OCI-LY3 (cell line): ENCODE results near the gene DDX4.

Experiments used
- H2AFZ ChIP-seq: fragments of 200-600, 300-600 bp; shearing (Covaris generic); 2 replicates; pipeline ENCODE4 v1.6.0; 2014; ENCODE audit warnings: antibody characterized with exemption, low read depth, low read length
- H3K27ac ChIP-seq: fragments of 200-600, 300-600 bp; sonication (generic); 2 replicates; pipeline ENCODE4 v1.5.1; 2014; ENCODE audit warnings: mild to moderate bottlenecking, low read length, moderate library complexity, mixed read lengths
- H3K27me3 ChIP-seq: fragments of 200-600, 300-600 bp; sonication (generic); 2 replicates; pipeline ENCODE4 v1.6.1; 2014; ENCODE audit warnings: low read depth, low read length, mixed read lengths
- H3K36me3 ChIP-seq: fragments of 200-600, 300-600 bp; sonication (generic); replicated peaks from 2 replicates; pipeline ENCODE3; 2014; ENCODE audit warnings: low read depth, low read length, mixed read lengths
- H3K4me1 ChIP-seq: fragments of 300-600, 200-600 bp; sonication (generic); 2 replicates; pipeline ENCODE4 v1.6.1; 2014; ENCODE audit warnings: low read length, mixed read lengths
- H3K4me2 ChIP-seq: fragments of 200-600, 300-600 bp; sonication (generic); 2 replicates; pipeline ENCODE4 v1.6.1; 2014; ENCODE audit warnings: low read length, mixed read lengths
- H3K4me3 ChIP-seq: fragments of 300-600, 200-600 bp; sonication (generic); 2 replicates; pipeline ENCODE4 v1.5.1; 2014; ENCODE audit warnings: antibody characterized with exemption, mild to moderate bottlenecking, low read length, moderate library complexity
- H3K79me2 ChIP-seq: fragments of 300-600, 200-600 bp; shearing (Covaris generic); 2 replicates; pipeline ENCODE4 v1.6.1; 2014; ENCODE audit warnings: mild to moderate bottlenecking, low read length, mixed read lengths
- H3K9ac ChIP-seq: fragments of 300-600, 200-600 bp; shearing (Covaris generic); 2 replicates; pipeline ENCODE4 v1.6.0; 2014; ENCODE audit warnings: mild to moderate bottlenecking, low read length, moderate library complexity
- H3K9me3 ChIP-seq: fragments of 200-600, 300-600 bp; shearing (Covaris generic); 2 replicates; pipeline ENCODE4 v1.6.1; 2014; ENCODE audit warnings: low read length, mixed read lengths; ENCODE audit not compliant: insufficient read depth
- H4K20me1 ChIP-seq: fragments of 200-600, 300-600 bp; sonication (generic); 2 replicates; pipeline ENCODE4 v1.6.1; 2016; ENCODE audit warnings: low read length, mixed read lengths; ENCODE audit not compliant: insufficient read depth
- EZH2phosphoT487 ChIP-seq: fragments of 200-600 bp; shearing (Covaris generic); IDR thresholded peaks from 2 replicates; pipeline ENCODE4 v1.6.1; 2018; ENCODE audit warnings: antibody characterized with exemption, mixed run types, low read depth
- TF ChIP-seq, protein P1 (sequence below): fragments of 200-600, 300-600 bp; sonication (generic); IDR thresholded peaks from 2 replicates; pipeline ENCODE4 v1.5.1; 2014; ENCODE audit warnings: antibody characterized with exemption, low read length, low read depth

The DDX4 gene

DNA sequence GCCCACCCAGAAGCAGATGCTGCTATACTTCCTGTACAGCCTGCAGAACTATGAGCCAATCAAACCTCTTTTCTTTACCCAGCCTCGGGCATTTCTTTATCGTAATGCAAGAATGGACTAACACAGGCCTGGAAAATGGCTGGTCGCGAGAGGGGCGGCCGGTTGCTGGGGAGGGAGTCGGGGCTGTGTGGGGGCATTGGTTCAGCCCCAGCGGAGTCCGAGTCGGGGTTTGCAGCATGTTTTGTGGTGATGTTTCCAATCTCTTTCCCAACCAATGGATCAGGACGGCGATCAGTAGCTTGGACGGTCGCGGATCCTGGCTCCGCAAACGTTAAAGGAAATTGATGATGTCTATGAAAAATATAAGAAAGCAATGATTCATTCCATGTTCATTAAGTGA, 94.6 kb downstream of the DDX4 start:
- TF ChIP-seq, protein P1, sequence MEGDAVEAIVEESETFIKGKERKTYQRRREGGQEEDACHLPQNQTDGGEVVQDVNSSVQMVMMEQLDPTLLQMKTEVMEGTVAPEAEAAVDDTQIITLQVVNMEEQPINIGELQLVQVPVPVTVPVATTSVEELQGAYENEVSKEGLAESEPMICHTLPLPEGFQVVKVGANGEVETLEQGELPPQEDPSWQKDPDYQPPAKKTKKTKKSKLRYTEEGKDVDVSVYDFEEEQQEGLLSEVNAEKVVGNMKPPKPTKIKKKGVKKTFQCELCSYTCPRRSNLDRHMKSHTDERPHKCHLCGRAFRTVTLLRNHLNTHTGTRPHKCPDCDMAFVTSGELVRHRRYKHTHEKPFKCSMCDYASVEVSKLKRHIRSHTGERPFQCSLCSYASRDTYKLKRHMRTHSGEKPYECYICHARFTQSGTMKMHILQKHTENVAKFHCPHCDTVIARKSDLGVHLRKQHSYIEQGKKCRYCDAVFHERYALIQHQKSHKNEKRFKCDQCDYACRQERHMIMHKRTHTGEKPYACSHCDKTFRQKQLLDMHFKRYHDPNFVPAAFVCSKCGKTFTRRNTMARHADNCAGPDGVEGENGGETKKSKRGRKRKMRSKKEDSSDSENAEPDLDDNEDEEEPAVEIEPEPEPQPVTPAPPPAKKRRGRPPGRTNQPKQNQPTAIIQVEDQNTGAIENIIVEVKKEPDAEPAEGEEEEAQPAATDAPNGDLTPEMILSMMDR = no peak
- no peak for TF ChIP-seq EZH2phosphoT487
- Histone ChIP-seq H3K4me2 (no peak overlapping the region), H3K27ac (no peak overlapping the region), H3K9me3 (no peaks in the 10 kb centered on the region), H4K20me1 (no peaks in the 10 kb centered on the region), H3K4me3 (no peak overlapping the region), H3K27me3 (no peaks in the 10 kb centered on the region), H3K9ac (no peak overlapping the region), H3K79me2 (no peaks in the 10 kb centered on the region), H3K4me1 (peaks cover 24% of the 10 kb centered on the region), H3K36me3 (no peaks in the 10 kb centered on the region), H2AFZ (no peak overlapping the region)

DNA sequence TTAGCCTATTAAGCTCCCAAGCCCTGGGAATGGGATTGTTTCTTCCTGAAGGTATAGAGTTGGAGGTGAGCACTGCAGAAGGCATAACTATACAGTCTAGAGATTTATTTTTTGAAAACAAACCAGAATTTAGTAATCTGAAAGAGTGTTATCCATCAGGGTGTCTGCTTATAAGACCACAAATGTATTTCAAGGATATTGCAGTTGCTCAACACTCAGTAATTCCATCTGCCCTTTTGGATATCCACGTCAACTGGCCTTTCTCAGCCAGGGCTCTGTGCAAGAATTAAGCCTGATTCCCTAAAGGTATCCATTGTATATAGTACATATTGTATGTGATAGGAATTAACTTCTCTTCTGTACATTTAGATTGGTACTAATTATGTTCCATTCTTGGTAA, 98.3 kb downstream of the DDX4 start:
- no peak overlapping the region for H3K4me2 ChIP-seq
- H3K79me2 ChIP-seq = no peaks in the 10 kb centered on the region
- no peak overlapping the region for H3K4me3 ChIP-seq
- no peaks in the 10 kb centered on the region for H3K36me3 ChIP-seq
- no peaks in the 10 kb centered on the region for H4K20me1 ChIP-seq
- H2AFZ ChIP-seq = no peak overlapping the region
- H3K9me3 ChIP-seq = no peaks in the 10 kb centered on the region
- no peak overlapping the region for H3K27ac ChIP-seq
- H3K27me3 ChIP-seq = no peaks in the 10 kb centered on the region
- TF ChIP-seq, protein P1 = no peak
- TF ChIP-seq EZH2phosphoT487 = no peak
- no peak overlapping the region for H3K9ac ChIP-seq
- H3K4me1 ChIP-seq = peaks cover 12% of the 10 kb centered on the region

DNA sequence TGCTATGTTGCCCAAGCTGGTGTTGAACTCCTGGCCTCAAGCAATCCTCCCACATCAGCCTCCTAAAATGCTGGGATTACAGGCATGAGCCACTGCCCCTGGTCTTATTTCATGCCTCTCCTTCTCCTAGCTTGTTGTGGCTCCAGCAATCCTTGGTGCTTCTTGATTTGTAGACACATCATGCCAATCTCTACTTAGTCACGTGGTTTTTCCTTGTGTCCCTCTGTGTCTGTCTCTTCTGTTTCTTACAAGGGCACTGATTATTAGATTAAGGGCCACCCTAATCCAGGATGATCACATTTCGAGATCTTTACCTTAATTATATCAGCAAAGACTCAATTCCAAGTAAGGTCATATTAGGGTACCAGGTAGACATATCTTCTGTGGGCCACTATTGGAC, 104.1 kb downstream of the DDX4 start:
- Histone ChIP-seq H3K9ac (no peak overlapping the region), H3K9me3 (no peaks in the 10 kb centered on the region), H3K27me3 (no peaks in the 10 kb centered on the region), H3K4me1 (no peaks in the 10 kb centered on the region), H3K79me2 (no peaks in the 10 kb centered on the region), H2AFZ (no peak overlapping the region), H3K27ac (no peak overlapping the region), H4K20me1 (no peaks in the 10 kb centered on the region), H3K4me2 (no peak overlapping the region), H3K36me3 (no peaks in the 10 kb centered on the region), H3K4me3 (no peak overlapping the region)
- TF ChIP-seq EZH2phosphoT487 = no peak
- TF ChIP-seq, protein P1 = no peak

DNA sequence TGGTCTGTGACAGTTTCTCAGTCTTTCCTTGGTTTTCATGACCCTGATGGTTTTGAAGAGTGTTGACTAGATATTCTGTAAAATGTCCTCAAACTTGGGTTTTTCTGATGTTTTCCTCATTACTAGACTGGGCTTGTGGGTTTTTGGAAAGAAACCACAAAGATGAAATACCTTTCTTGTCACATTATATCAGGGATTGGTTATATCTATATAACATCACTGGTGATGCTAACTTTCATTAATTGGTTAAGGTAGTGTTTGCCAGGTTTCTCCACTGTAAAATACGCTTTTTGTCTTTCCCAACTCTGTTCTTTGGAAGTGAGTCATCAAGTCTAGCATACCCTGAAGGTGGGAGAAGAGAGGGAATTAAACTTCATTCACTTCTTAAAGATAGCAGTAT, 110.0 kb downstream of the DDX4 start:
- Histone ChIP-seq H3K27ac (no peak overlapping the region), H3K36me3 (no peaks in the 10 kb centered on the region), H3K9me3 (no peaks in the 10 kb centered on the region), H2AFZ (no peak overlapping the region), H3K4me2 (no peak overlapping the region), H3K9ac (no peak overlapping the region), H3K4me3 (no peak overlapping the region), H4K20me1 (no peaks in the 10 kb centered on the region), H3K4me1 (no peaks in the 10 kb centered on the region), H3K79me2 (no peaks in the 10 kb centered on the region), H3K27me3 (no peaks in the 10 kb centered on the region)
- TF ChIP-seq, protein P1 = no peak
- no peak for TF ChIP-seq EZH2phosphoT487
